GM19372 (cell line): ENCODE results near the gene LBH.

Experiments used
- ATAC-seq: cut with Tn5 transposase; IDR thresholded peaks from one replicate; pipeline ENCODE4 v1.9.1; 2021; ENCODE audit warnings: mild to moderate bottlenecking, low read depth, moderate library complexity; ENCODE audit not compliant: unreplicated experiment

The LBH gene

GRCh38 chr2:30213907-30214463 is 17.3 kb upstream of the LBH start:
- no peak for ATAC-seq

DNA sequence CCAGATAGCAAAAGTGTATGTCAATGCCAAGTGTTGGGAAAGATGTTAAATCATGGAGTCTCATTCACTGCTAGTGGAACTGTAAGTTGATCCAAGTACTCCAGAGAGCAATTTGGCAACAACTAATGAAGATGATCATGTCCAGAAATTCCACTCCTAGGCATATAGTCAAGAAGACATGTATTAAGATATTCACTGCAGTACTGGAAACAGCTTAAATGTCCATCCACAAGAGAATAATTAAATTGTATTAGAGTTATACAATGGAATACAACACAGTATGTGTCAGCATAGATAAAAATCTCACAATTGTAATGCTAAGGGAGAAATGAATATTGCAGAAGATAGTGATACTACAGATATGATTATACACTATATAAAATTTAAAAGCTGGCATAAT is 15.2 kb upstream of the LBH start:
- ATAC-seq: no peak

DNA sequence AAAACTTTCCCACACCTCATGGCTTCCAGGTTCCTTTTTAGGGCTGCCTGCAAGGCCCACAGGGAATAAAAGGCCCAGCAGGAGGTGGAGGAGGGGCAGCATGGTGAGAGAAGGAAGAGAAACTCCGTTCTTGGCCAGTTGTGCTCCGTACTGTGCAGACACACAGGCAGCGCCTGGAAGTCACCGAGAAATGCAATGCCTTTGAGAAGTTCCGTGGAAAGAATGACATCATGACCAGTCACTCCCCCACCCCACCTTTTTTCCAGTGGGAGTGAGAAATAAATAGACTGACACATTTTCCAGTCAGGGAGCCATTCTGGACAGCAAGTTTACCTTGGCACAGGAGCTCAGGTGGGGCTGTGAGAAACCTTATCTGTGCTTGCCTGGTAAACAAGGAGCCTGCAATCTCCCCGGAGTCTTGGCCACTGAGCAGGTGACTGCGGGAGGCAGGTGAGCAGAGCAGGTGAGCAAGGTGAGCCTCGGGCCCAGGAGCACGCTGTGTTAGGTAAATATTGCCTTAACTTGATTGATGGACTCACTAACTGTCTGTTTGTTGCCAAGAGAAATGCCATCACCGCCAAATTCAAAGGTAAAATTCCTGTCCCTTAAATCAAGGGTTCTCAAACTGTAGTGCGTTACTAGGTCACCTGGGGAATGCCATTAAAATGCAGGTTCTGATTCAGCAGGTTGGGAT is 13.5 kb upstream of the LBH start:
- ATAC-seq: no peak

DNA sequence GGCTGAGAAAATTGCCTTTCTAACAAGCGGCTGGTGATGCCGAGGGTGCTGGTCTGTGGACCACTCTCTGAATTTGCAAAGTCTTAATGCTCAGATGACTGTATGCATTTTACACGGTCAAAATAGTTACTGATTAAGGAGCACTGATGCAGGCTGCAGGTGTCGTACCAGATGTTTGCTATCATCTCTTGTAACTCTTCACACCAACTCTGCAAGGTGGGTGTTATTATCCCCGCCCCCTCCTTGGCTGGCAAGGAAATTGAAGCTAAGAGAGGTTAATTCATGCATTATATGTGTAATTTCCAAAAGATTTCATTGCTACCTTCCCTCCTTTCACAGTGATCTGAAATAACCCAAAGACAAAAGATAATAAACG is 13.0 kb upstream of the LBH start:
- ATAC-seq: no peak

GRCh38 chr2:30218814-30219213 is 12.5 kb upstream of the LBH start:
- ATAC-seq: no peak

DNA sequence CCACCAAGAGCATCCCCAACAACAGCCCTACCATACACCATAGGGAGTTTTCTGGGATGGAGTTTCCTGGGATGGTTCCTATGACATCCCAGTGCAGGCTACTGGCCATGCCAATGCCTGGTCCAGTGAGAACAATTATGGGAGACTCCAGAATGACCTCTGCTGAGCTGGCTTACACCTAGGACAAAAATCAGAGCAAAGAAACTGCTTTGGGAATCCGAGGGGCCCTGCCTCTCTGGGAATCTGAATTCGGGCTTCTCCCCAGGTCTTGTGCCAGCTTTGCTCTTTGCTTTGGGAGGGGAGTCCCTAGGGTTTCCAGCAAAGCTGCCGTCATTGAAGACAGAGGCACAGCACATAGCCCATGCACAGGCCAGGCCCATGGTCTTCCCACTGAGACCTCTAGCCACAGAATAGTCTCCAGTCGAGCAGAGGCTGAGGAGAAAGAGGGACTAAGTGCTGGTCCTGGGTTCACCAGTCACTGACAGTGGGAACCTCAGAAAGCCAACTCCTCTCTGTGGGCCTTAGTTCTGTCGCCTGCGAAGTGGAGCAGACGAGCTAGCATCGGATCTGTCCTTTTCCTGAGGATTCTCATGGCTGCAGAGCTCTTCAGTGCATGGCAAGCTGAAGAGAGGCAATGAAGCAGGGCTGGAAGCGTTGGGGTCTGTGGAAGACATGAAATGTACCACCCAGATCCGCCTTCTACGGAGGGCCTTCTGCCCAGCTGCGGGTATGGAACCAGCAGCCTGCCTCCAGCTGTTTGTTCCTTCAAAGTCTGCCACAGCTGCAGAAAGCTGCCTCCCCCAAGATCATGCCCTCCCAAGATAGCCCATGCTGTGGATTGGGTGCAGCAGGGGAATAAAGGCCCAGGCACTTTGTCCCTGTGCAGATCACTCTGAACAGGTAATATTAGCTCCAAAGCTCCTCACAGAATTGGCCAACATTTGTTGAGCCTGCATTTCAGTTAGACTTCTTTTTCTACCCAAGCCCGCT is 11.2 kb upstream of the LBH start:
- no peak for ATAC-seq

- no peak for ATAC-seq
These were observed 9.8 kb upstream of the LBH start for GRCh38 chr2:30221531-30221930.

DNA sequence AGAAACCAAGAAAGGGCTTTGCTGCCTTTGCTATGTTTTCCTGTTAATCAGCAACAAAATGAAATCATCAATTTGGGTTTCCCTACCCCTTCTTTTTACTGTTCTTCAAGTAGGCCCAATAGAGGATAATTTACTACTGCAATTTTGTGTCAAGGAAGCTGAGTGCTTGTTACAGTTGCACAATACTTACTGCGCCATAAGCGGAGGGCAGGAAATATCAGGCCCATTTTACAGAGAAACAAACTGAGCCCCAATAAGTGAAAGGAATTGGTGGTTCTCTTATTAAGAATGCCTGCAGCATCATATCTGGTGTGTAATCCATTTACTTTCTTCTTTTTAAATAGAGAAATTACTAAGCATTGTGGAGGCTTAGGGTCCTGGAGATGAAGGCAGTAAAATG is 9.3 kb upstream of the LBH start:
- no peak for ATAC-seq

GRCh38 chr2:30222636-30223360 is 8.5 kb upstream of the LBH start:
- no peak for ATAC-seq

GRCh38 chr2:30223413-30223874 is 7.9 kb upstream of the LBH start:
- peak; percentile 58 for ATAC-seq

DNA sequence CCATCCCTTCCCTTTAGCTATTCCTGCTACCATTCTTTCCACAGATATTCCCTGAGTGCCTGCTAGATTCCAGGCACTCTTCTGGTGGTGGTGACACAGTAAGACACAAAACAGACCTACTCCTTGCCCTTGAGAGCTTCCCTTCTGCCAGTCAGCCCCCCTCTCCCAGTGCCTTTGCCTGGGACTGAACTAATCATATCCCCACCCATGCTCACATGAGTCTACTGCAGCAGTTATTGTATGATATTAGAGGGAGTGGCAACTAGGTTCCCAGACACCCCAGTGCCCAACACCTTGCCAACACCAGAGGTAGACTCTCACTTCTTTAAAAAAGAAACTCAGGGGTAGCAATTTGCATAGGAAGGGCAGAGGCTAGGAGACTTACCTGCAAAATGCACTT is 7.2 kb upstream of the LBH start:
- no peak for ATAC-seq

DNA sequence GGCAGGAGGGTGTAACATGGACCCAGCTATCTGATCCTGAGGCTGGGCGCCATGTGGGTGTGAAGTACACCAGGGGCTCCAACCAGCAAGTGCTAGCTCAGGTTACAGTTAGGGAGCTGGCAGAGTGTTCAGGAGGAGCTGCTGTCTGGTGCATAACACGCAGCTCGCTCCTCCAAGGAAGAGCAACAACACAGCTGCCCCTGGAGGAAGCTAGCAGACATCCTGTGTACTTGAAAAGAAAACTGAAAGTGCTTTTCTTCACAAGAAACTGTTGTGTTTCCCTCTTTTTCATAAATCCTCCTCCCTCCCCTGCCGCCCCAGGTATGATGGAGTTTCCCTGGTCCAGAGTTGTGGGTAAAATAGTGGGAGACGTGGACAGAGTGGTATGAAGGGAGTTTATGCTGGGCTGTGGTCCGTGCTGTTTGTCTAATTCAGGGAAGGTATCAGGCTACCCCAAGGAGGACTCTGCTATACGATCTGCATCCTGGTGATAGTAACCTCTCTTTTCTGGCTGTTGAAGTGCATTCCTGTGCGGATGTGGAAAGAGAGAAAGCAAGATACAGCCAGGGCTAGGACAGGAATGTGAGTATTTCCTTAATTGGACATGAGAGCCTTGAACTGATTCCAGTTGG is 6.1 kb upstream of the LBH start:
- ATAC-seq: peak; percentile 48

- no peak for ATAC-seq
These were observed 4.9 kb upstream of the LBH start for GRCh38 chr2:30226144-30227032.

DNA sequence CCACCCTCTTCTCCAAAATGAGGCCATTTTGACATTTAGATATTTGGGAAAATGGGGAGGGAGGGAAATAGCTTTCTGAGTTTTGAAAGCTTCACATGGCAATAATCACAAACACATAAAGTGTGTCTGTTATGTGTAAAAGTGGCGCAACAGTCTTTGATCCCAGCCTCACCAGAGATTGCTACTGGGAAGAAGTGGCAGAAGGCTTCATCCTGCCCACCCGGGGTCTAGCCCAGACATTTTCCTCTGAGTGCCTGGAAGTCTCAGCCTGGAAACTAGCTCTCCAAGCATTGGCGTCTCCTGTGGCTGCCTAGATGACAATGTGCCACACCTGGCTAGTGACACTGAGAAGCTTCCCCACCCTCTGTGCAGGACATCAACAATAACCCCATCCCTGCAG is 1.7 kb upstream of the LBH start:
- no peak for ATAC-seq

DNA sequence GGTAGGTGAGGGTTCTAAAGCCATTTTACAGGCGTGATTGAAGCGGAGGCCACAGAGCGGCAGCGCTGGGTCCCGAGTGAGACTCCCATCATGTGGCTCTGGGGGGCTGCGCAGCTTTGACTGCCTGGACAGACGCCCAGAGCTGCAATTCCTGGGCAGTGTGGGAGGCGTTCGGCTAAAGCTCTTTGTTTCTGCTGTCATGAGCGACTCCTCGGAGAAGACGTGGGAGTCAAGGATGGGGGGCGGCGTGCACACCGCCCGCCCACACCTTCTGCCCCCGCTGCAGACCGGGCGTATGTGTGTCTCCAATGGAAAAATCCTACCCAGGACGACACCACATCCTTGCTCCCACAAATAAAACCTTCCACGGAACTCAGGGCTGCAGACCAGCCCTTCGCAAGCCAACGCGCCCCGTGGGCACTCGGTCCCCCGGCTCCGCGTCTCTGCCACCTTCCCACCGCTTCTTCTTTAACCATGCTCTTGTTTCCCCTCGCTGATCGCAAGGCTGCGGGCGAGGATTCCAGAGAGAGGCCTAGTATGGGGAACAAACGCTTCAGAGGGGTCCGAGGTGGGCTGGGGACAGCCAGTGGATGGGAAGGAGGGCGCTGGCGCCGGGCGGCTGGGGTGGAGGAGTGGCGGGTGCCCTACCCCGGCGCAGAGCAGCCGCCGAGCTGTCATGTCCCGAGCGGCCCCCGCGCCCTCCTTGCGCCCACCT is 680 bp upstream of the LBH start:
- ATAC-seq: no peak

DNA sequence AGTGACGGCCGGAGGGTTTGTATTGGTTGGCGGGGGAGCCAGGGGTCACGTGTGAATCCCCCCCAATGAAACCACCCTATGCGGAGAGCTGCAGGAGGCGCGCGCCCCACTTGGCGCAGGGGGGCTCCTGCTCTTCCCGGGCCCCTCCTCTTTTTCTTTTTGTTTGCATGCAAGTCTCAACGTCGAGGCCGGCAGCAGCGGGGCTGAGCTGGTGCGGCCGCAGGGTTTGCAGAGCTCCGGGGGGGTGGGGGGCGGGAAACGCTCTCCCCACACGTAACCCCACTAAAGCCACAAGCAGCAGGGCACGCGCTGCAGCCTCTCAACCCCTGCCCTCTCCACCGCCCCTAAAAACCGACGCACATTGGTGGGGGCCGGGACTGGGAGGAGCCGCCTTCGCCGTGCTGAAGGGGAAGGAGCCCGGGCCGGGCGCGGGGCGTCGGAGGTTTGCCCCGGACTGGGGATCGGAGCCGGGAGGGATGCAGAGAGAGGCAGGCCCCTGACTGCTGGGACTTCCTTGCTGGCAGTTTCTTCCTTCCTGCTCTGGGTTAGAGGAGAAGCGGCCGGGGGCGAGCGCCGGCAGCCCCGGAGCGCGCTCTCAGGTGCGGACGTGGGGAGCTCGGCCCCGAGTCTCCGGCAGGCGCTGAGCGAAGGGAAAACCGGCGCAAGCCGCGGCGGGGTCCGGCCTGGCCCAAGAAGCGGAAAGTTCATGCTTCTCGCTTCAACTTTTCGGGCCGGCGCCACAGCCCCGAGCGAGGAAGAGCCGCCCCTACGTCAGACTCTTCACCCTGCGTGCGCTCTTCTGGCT is 864 bp downstream of the LBH start:
- peak; percentile 20 for ATAC-seq

DNA sequence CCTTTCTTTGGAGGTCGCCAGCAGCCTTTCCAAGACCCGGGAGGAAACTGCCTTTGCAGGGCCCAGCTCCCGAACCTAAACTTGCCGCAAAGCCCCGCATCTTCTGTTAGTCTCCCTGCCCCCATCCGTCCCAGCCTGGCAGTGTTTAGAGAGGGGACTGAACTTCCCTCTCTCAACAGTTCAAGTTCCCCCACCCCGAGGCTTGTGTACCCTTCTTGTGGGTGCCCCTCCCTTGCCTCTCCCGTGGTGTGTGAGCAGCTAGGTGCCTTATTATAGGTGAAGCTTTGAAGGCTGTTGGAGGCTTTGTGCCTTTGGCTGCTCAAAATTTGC is 1.4 kb downstream of the LBH start:
- ATAC-seq: no peak
